Activated B cell treated with CpG ODN at 0.5 μM for 24 hours (primary cell): ENCODE measurements around the gene CHDH. TPM values are rescaled to one million over a fixed set of nuclear protein-coding genes. Genes with fewer than 3 reads are reported as not detected.

Source experiments
- ATAC-seq: fragments of 200-7000 bp; cut with Tn5 transposase; one replicate; pipeline ENCODE4 v1.10.0; 2021; ENCODE audit warnings: low read depth, mild to moderate bottlenecking, moderate library complexity
- CTCF ChIA-PET: fragments of 350-600 bp; sonication (Branson Sonifier 250); formaldehyde crosslinking; loops from one replicate; lab custom pipeline; 2021; ENCODE audit warnings: antibody characterized with exemption; lab: Charles Lee
- POLR2A ChIA-PET: fragments of 350-600 bp; sonication (Branson Sonifier 250); formaldehyde crosslinking; loops from one replicate; lab custom pipeline; 2021; ENCODE audit warnings: antibody characterized with exemption; lab: Charles Lee
- DNase-seq: peaks from one replicate; pipeline ENCODE4 v3.0.0; 2022
- H3K27ac Mint-ChIP-seq: one replicate; pipeline ENCODE4 v1.8.0; 2020; ENCODE audit warnings: mixed read lengths
- H3K27me3 Mint-ChIP-seq: one replicate; pipeline ENCODE4 v1.8.0; 2021; ENCODE audit warnings: mixed read lengths
- H3K36me3 Mint-ChIP-seq: one replicate; pipeline ENCODE4 v1.8.0; 2021; ENCODE audit warnings: low read depth, mixed read lengths
- H3K4me1 Mint-ChIP-seq: one replicate; pipeline ENCODE4 v1.8.0; 2021; ENCODE audit warnings: mixed read lengths
- H3K4me3 Mint-ChIP-seq: one replicate; pipeline ENCODE4 v1.8.0; 2020; ENCODE audit warnings: mild to moderate bottlenecking, mixed read lengths
- H3K9me3 Mint-ChIP-seq: one replicate; pipeline ENCODE4 v1.8.0; 2020; ENCODE audit warnings: mixed read lengths
- CTCF ChIP-seq: fragments of 200-600 bp; IDR thresholded peaks from one replicate; pipeline ENCODE4 v1.8.0; 2022; ENCODE audit warnings: antibody characterized with exemption, mild to moderate bottlenecking
- intact Hi-C: fragments of 100-400 bp; cut with micrococcal nuclease; formaldehyde crosslinking; loops from one replicate; pipeline ENCODE4 v1.15.1; 2024
- total RNA-seq: library from RNA; stranded (reverse); gene quantifications from 2 replicates; pipeline ENCODE4 v1.2.3, GENCODE V29; 2022

Gene CHDH
- total RNA-seq, 1 donor from 2014 or later: 6.0 TPM

DNA sequence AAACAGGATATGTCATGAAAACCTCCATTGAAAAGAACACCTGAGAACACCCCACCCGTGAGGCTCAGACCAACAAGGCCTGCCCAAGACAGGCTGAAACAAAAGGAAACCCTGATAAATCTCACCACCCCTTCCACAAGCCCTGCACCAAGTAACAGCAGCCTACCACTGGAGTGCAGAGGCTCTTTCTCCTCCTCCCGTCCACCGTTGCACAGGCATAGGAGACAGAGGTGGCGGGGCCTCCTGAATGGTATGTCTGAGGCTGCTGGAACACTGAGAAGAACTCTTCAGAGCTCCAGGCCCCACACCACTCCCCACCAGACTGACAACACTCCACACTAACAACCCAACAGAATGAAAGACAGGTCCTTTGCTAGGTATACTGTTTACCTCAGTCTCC lies 21.4 kb downstream of the CHDH start:
- ATAC-seq: no peak
- intact Hi-C loops: no loop called here
- no peak for DNase-seq
- TF ChIP-seq CTCF: no peak
- no peak overlapping the region for H3K4me3 Mint-ChIP-seq
- no peak overlapping the region for H3K27ac Mint-ChIP-seq
- no peaks in the 10 kb centered on the region for H3K36me3 Mint-ChIP-seq
- CTCF ChIA-PET: no interaction called here
- POLR2A ChIA-PET: no interaction called here
- no peaks in the 10 kb centered on the region for H3K27me3 Mint-ChIP-seq
- H3K4me1 Mint-ChIP-seq: no peaks in the 10 kb centered on the region
- no peaks in the 10 kb centered on the region for H3K9me3 Mint-ChIP-seq

- H3K27ac Mint-ChIP-seq: no peak overlapping the region
- CTCF ChIA-PET: no interaction called here
Observed at GRCh38 chr3:53823956-53824657, 22.1 kb downstream of the CHDH start.

DNA sequence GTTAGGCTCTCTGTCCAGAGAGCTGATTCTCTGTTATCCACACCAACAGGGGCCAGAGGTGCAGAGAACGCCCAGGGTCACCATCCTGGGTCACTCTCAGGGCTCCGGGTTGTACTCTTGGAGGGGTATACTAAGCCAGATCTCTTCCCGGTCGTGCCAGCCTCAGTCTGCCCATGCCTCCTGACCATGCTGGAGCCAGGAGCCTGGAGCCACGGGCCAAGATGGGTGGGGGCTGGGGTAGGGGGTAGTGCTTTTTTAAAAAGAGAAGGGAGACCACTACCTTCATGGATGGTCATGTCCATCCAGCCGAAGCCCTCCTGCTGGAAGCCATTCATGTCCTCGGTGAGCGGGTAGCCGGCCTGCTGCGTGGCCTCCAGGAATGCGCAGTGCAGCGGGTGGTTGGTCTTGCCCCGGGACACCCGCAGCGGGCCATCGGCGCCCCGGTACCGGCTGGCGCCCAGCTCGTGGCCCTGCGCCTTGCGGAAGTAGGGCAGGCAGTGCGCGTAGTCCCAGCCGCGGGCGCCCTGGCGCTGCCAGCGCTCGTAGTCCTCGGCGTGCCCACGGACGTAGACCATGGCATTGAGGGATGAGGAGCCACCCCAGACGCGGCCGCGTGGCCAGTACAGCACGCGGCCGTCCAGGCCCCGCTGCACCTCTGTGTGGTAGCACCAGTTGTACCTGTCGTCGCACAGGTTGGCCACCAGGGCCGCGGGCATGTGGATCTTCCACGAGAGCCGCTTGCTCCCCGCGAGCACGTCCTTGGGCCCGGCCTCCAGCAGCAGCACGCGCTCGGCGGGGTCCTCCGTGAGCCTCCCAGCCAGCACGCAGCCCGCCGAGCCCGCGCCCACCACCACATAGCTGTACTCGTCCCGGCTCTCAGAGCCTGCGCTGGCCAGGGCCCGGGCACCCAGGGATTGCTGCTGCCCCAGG lies 22.9 kb downstream of the CHDH start:
- H3K27me3 Mint-ChIP-seq: no peaks in the 10 kb centered on the region
- POLR2A ChIA-PET: no interaction called here
- CTCF ChIA-PET: no interaction called here

More at GRCh38 chr3:53823956-53824657, 22.1 kb downstream of the CHDH start:
- intact Hi-C loops: no loop called here
- POLR2A ChIA-PET: no interaction called here
- no peaks in the 10 kb centered on the region for H3K4me1 Mint-ChIP-seq
- no peaks in the 10 kb centered on the region for H3K36me3 Mint-ChIP-seq
- ATAC-seq: no peak
- no peak overlapping the region for H3K4me3 Mint-ChIP-seq
- H3K27me3 Mint-ChIP-seq: no peaks in the 10 kb centered on the region
- no peaks in the 10 kb centered on the region for H3K9me3 Mint-ChIP-seq
- no peak for DNase-seq
- no peak for TF ChIP-seq CTCF

DNA sequence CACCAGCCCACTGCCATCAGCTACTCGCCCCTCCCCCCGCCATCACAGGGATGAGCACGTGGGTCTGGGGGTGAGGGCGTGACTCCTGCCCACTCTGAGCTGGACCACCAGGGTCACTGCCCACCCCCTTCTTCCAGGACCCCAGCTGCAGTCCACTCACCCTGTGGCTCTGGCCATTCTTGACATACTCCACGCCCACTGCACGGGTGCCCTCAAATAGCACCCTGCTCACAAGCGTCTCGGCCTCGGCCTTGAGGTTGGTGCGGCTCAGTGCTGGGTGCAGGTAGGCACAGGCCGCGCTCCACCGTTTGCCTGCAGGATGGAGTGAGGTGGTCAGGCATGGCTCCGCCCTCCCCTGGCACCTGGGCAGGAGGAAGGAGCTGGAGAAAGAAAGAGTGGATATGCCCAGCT lies 23.9 kb downstream of the CHDH start:
- ChIA-PET POLR2A (no interaction called here), CTCF (no interaction called here)
- ATAC-seq (no peak), DNase-seq (no peak)
- Mint-ChIP-seq H3K4me3 (no peak overlapping the region), H3K9me3 (no peaks in the 10 kb centered on the region), H3K4me1 (no peaks in the 10 kb centered on the region), H3K27ac (no peak overlapping the region), H3K36me3 (no peaks in the 10 kb centered on the region), H3K27me3 (no peaks in the 10 kb centered on the region)
- intact Hi-C loops: no loop called here
- no peak for TF ChIP-seq CTCF

More for the DNA sequence above, 22.9 kb downstream of the CHDH start:
- Mint-ChIP-seq H3K4me1 (no peaks in the 10 kb centered on the region), H3K36me3 (no peaks in the 10 kb centered on the region), H3K9me3 (no peaks in the 10 kb centered on the region), H3K27ac (no peak overlapping the region), H3K4me3 (no peak overlapping the region)
- DNase-seq (no peak), ATAC-seq (no peak)
- intact Hi-C loops: no loop called here
- TF ChIP-seq CTCF: no peak

GRCh38 chr3:53821631-53822121 lies 24.5 kb downstream of the CHDH start:
- no peaks in the 10 kb centered on the region for H3K27me3 Mint-ChIP-seq
- no peaks in the 10 kb centered on the region for H3K4me1 Mint-ChIP-seq
- H3K36me3 Mint-ChIP-seq: no peaks in the 10 kb centered on the region
- no peak overlapping the region for H3K4me3 Mint-ChIP-seq
- no peak for TF ChIP-seq CTCF
- intact Hi-C loops: no loop called here
- H3K9me3 Mint-ChIP-seq: no peaks in the 10 kb centered on the region
- ATAC-seq (no peak), DNase-seq (no peak)
- POLR2A ChIA-PET: no interaction called here
- CTCF ChIA-PET: no interaction called here
- H3K27ac Mint-ChIP-seq: no peak overlapping the region
